GM23338 (cell line): ENCODE data around the gene LDHB. TPM values are rescaled to one million over a fixed set of nuclear protein-coding genes. Genes with fewer than 3 reads are reported as not detected.

ENCODE experiments used
- ATAC-seq: fragments of 200-7000 bp; cut with Tn5 transposase; 3 replicates; pipeline ENCODE4 v1.9.1; 2020
- DNase-seq: peaks from one replicate; pipeline ENCODE4 v3.0.0-alpha.2; 2015; ENCODE audit warnings: low spot score
- H2AFZ ChIP-seq: fragments of 200-600 bp; sonication (generic); 2 replicates; pipeline ENCODE4 v1.8.0; 2016; ENCODE audit warnings: antibody characterized with exemption, mild to moderate bottlenecking, moderate library complexity
- H3F3A ChIP-seq: fragments of 200-600 bp; sonication (generic); replicated peaks from 2 replicates; pipeline ENCODE4 v1.8.0; 2017; ENCODE audit warnings: antibody characterized with exemption, mixed run types, low read depth
- H3K27ac ChIP-seq: fragments of 200-600 bp; sonication (generic); 2 replicates; pipeline ENCODE4 v1.6.1; 2016; ENCODE audit warnings: low read depth
- H3K27me3 ChIP-seq: fragments of 200-600 bp; sonication (generic); 2 replicates; pipeline ENCODE4 v1.8.0; 2016; ENCODE audit warnings: mild to moderate bottlenecking, mixed run types, moderate library complexity; ENCODE audit not compliant: insufficient read depth
- H3K36me3 ChIP-seq: fragments of 200-600 bp; sonication (generic); 2 replicates; pipeline ENCODE4 v1.8.0; 2016; ENCODE audit warnings: mild to moderate bottlenecking; ENCODE audit not compliant: insufficient read depth
- H3K4me1 ChIP-seq: fragments of 200-600 bp; sonication (generic); 2 replicates; pipeline ENCODE4 v1.8.0; 2016; ENCODE audit warnings: mild to moderate bottlenecking, moderate library complexity; ENCODE audit not compliant: insufficient read depth
- H3K4me2 ChIP-seq: fragments of 200-600 bp; sonication (generic); 2 replicates; pipeline ENCODE4 v1.7.1; 2017; ENCODE audit warnings: mixed run types
- H3K4me3 ChIP-seq: fragments of 200-600 bp; sonication (generic); 2 replicates; pipeline ENCODE4 v1.6.1; 2016; ENCODE audit warnings: mixed run types
- H3K79me2 ChIP-seq: fragments of 200-600 bp; sonication (generic); replicated peaks from 2 replicates; pipeline ENCODE4 v1.8.0; 2017; ENCODE audit warnings: mild to moderate bottlenecking; ENCODE audit not compliant: insufficient read depth
- H3K9me2 ChIP-seq: fragments of 200-600 bp; sonication (generic); 2 replicates; pipeline ENCODE4 v1.8.0; 2017; ENCODE audit not compliant: insufficient read depth
- H4K20me1 ChIP-seq: fragments of 200-600 bp; sonication (generic); replicated peaks from 2 replicates; pipeline ENCODE4 v1.8.0; 2017; ENCODE audit warnings: mild to moderate bottlenecking; ENCODE audit not compliant: insufficient read depth
- H3K27ac Mint-ChIP-seq: 2 replicates; pipeline ENCODE4 v1.8.0; 2020; ENCODE audit warnings: inconsistent platforms, mild to moderate bottlenecking, moderate library complexity, mixed read lengths
- H3K27me3 Mint-ChIP-seq: 3 replicates; pipeline ENCODE4 v1.8.0; 2022; ENCODE audit warnings: low read depth, mild to moderate bottlenecking, moderate library complexity, mixed read lengths, inconsistent platforms; ENCODE audit not compliant: insufficient read depth, poor library complexity
- H3K36me3 Mint-ChIP-seq: 3 replicates; pipeline ENCODE4 v1.8.0; 2021; ENCODE audit warnings: low read depth, mild to moderate bottlenecking, inconsistent platforms, moderate library complexity, mixed read lengths
- H3K4me1 Mint-ChIP-seq: 3 replicates; pipeline ENCODE4 v1.8.0; 2020; ENCODE audit warnings: mild to moderate bottlenecking, inconsistent platforms, mixed read lengths
- H3K4me3 Mint-ChIP-seq: 3 replicates; pipeline ENCODE4 v1.8.0; 2021; ENCODE audit warnings: moderate library complexity, mild to moderate bottlenecking, inconsistent platforms, mixed read lengths
- H3K9me3 Mint-ChIP-seq: 3 replicates; pipeline ENCODE4 v1.8.0; 2020; ENCODE audit warnings: moderate library complexity, mild to moderate bottlenecking, inconsistent platforms, mixed read lengths
- CTCF ChIP-seq, 2 experiments: fragments of 200-600 bp in 1 of 2; sonication (generic) in 1 of 2; conservative IDR thresholded peaks; 2 replicates each; pipeline versions ENCODE4 v1.5.1 to v1.6.1; 2016 to 2017; ENCODE audit warnings: antibody characterized with exemption in 2 of 2, low read depth in 2 of 2, mild to moderate bottlenecking in 2 of 2, moderate library complexity in 1 of 2
- ETS1 ChIP-seq: IDR thresholded peaks from 2 replicates; pipeline ENCODE4 v1.6.1; 2016; ENCODE audit warnings: antibody characterized with exemption
- EZH2 ChIP-seq: fragments of 200-600 bp; sonication (generic); IDR thresholded peaks from one replicate; pipeline ENCODE4 v1.8.0; 2017; ENCODE audit warnings: antibody characterized with exemption, mild to moderate bottlenecking, low read depth; ENCODE audit not compliant: unreplicated experiment
- JUNB ChIP-seq: IDR thresholded peaks from one replicate; pipeline ENCODE4 v1.6.1; 2016; ENCODE audit warnings: antibody characterized with exemption; ENCODE audit not compliant: unreplicated experiment
- NANOG ChIP-seq: IDR thresholded peaks from 2 replicates; pipeline ENCODE4 v1.6.1; 2016; ENCODE audit warnings: antibody characterized with exemption, borderline replicate concordance
- POLR2AphosphoS5 ChIP-seq: IDR thresholded peaks from 2 replicates; pipeline ENCODE4 v1.6.1; 2016; ENCODE audit warnings: antibody characterized with exemption, low read depth
- STAT1 ChIP-seq: IDR thresholded peaks from one replicate; pipeline ENCODE4 v1.6.1; 2016; ENCODE audit warnings: antibody characterized with exemption; ENCODE audit not compliant: unreplicated experiment
- ZNF114 ChIP-seq: fragments of 250-450 bp; sonication (Bioruptor Pico); IDR thresholded peaks from 2 replicates; pipeline ENCODE4 v1.5.0; 2020; ENCODE audit warnings: mild to moderate bottlenecking, moderate library complexity
- ZNF331 ChIP-seq: fragments of 250-450 bp; sonication (Bioruptor Pico); IDR thresholded peaks from 2 replicates; pipeline ENCODE4 v1.5.0; 2020; ENCODE audit warnings: low read depth, mild to moderate bottlenecking, moderate library complexity
- polyA plus RNA-seq: library from polyadenylated mRNA; unstranded; fragments of >200 nt; fragmentation: Nextera tagmentation; extraction: Ambion mirVana; gene quantifications from 2 replicates; pipeline ENCODE4 v1.2.1, GENCODE V29; 2016
- total RNA-seq: library from RNA; depleted of rRNA; stranded (reverse); fragments of >200 nt; shearing (Covaris generic); gene quantifications from 2 replicates; pipeline ENCODE4 v1.2.3, GENCODE V29; 2014

Gene LDHB
- total and polyA plus RNA-seq, 2 experiments from 2014 or later: 1,537 to 1,990 TPM

GRCh38 chr12:21656905-21657325 is 727 bp downstream of the LDHB start:
- TF ChIP-seq CTCF (conservative IDR thresholded peaks at IDR 0.05; ENCODE audit: low read depth in 2 of 2) (no peak), NANOG (no peak), ZNF331 (CRISPR knock-in tag) (no peak), ETS1 (no peak), JUNB (no peak), EZH2 (no peak)
- no peaks in the 10 kb centered on the region for H3K9me2 ChIP-seq
- peaks cover 33% of the 10 kb centered on the region for H3K4me1 ChIP-seq
- Mint-ChIP-seq H3K4me3 (peak overlapping the region; percentile 92), H3K27ac (peak overlapping the region; percentile 100), H3K4me1 (peaks cover 26% of the 10 kb centered on the region), H3K36me3 (peaks cover 60% of the 10 kb centered on the region), H3K27me3 (peaks cover 14% of the 10 kb centered on the region), H3K9me3 (peaks cover 11% of the 10 kb centered on the region; the same call in 2 of the 3 replicates)
- DNase-seq (peak; percentile 53), ATAC-seq (peak; percentile 52)
- peak overlapping the region; percentile 99 for H3K27ac ChIP-seq
- no peaks in the 10 kb centered on the region for H3K27me3 ChIP-seq
- H3K79me2 ChIP-seq: peaks cover 57% of the 10 kb centered on the region
- H3K36me3 ChIP-seq: peaks cover 32% of the 10 kb centered on the region; the same call in 1 of the 2 replicates
- peaks cover 47% of the 10 kb centered on the region for H4K20me1 ChIP-seq
- H3F3A ChIP-seq: no peaks in the 10 kb centered on the region
- H2AFZ ChIP-seq: no peak overlapping the region
- peak overlapping the region; percentile 99 for H3K4me2 ChIP-seq
- H3K4me3 ChIP-seq: peak overlapping the region; percentile 80

GRCh38 chr12:21655591-21655990 is 2.1 kb downstream of the LDHB start:
- Mint-ChIP-seq H3K36me3 (peaks cover 74% of the 10 kb centered on the region), H3K27ac (no peak overlapping the region), H3K4me1 (peaks cover 38% of the 10 kb centered on the region), H3K9me3 (peaks cover 11% of the 10 kb centered on the region; the same call in 2 of the 3 replicates), H3K4me3 (peak overlapping the region; percentile 92), H3K27me3 (peaks cover 16% of the 10 kb centered on the region)
- peaks cover 45% of the 10 kb centered on the region for H3K4me1 ChIP-seq
- no peak overlapping the region for H3K27ac ChIP-seq
- no peaks in the 10 kb centered on the region for H3K27me3 ChIP-seq
- H2AFZ ChIP-seq: no peak overlapping the region
- H4K20me1 ChIP-seq: peaks cover 60% of the 10 kb centered on the region
- H3K9me2 ChIP-seq: no peaks in the 10 kb centered on the region
- peaks cover 70% of the 10 kb centered on the region for H3K79me2 ChIP-seq
- H3F3A ChIP-seq: no peaks in the 10 kb centered on the region
- ATAC-seq (no peak), DNase-seq (no peak)
- H3K4me2 ChIP-seq: peak overlapping the region; percentile 99
- peaks cover 45% of the 10 kb centered on the region; the same call in 1 of the 2 replicates for H3K36me3 ChIP-seq
- H3K4me3 ChIP-seq: peak overlapping the region; percentile 80
- TF ChIP-seq ETS1 (no peak), STAT1 (no peak), ZNF114 (no peak), CTCF (conservative IDR thresholded peaks at IDR 0.05; ENCODE audit: low read depth in 2 of 2) (no peak), NANOG (no peak), EZH2 (no peak), ZNF331 (CRISPR knock-in tag) (no peak), POLR2AphosphoS5 (no peak), JUNB (no peak)
